ENCODE data around the gene PRKCH. TPM values are rescaled to one million over a fixed set of nuclear protein-coding genes. Genes with fewer than 3 reads are reported as not detected.

Gene PRKCH
- total and polyA plus RNA-seq, 2 donors from 2014 or later = 8.3 to 47.0 TPM

DNA sequence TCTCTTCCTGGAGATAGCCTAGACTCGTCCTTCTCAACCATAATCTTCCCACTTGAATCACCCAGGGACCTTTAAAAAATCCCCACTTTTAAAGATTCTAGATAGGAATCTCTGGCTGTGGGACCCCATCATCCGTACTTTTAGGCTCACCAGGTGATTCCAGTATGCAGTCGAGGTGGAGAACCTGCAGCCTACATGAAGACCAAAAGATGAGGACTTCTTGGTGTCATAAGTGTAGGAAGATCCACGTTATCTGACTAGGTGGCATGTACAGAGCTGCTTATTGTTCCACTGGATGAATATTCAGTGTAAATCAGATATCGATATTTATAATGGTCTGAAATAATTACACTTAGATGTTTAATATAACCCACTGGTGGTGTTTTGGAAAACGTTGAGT is 2.6 kb downstream of the PRKCH start:
- H3K27ac ChIP-seq (ENCODE audit: low read depth in 2 of 2, low read length in 2 of 2) = peak overlapping the region in 1 of 2 donors; percentile 2
- FAIRE-seq (no peak), DNase-seq (no peak)
- no peak overlapping the region for H3K9ac ChIP-seq (ENCODE audit: low read length in 3 of 3)
- H3K4me3 ChIP-seq (ENCODE audit: low read length in 3 of 3) = peak overlapping the region in 2 of 3 donors; percentile 20 to 44
- H3K9me3 ChIP-seq (ENCODE audit: control insufficient read depth in 2 of 3, insufficient read depth in 1 of 3, low read length in 3 of 3) = no peaks in the 10 kb centered on the region
- no peaks in the 10 kb centered on the region for H3K36me3 ChIP-seq (ENCODE audit: control insufficient read depth in 2 of 3, insufficient read depth in 3 of 3, low read length in 3 of 3)
- H3K4me1 ChIP-seq (ENCODE audit: control insufficient read depth in 2 of 3, insufficient read depth in 2 of 3, low read depth in 1 of 3, low read length in 3 of 3) = no peaks in the 10 kb centered on the region
- TF ChIP-seq, protein P1, sequence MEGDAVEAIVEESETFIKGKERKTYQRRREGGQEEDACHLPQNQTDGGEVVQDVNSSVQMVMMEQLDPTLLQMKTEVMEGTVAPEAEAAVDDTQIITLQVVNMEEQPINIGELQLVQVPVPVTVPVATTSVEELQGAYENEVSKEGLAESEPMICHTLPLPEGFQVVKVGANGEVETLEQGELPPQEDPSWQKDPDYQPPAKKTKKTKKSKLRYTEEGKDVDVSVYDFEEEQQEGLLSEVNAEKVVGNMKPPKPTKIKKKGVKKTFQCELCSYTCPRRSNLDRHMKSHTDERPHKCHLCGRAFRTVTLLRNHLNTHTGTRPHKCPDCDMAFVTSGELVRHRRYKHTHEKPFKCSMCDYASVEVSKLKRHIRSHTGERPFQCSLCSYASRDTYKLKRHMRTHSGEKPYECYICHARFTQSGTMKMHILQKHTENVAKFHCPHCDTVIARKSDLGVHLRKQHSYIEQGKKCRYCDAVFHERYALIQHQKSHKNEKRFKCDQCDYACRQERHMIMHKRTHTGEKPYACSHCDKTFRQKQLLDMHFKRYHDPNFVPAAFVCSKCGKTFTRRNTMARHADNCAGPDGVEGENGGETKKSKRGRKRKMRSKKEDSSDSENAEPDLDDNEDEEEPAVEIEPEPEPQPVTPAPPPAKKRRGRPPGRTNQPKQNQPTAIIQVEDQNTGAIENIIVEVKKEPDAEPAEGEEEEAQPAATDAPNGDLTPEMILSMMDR (IDR thresholded peaks at IDR 0.05; ENCODE audit: borderline replicate concordance, extremely low read depth, insufficient read depth) = no peak
- intact Hi-C loops (cut with DNase I) = no loop called here
- H3K27me3 ChIP-seq (ENCODE audit: control insufficient read depth, insufficient read depth, low read length) = peaks cover 8% of the 10 kb centered on the region

DNA sequence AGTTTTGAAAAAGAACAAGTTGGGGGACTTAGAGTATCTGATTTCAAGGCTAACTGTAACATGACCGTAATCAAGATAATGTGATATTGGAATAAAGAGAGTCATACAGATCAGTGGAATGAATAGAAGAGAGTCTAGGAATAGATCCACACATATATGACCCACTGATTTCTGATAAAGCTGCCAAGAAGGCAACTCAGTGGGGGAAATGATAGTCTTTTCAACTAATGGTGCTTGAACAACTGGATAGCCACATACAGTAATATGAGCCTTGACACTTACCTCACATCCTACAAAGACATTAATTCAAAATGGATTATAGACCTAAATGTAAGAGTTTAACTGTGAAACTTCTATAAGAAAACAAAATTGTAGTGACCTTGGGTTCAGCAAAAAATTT is 3.8 kb downstream of the PRKCH start:
- no peaks in the 10 kb centered on the region for H3K36me3 ChIP-seq (ENCODE audit: control insufficient read depth in 2 of 3, insufficient read depth in 3 of 3, low read length in 3 of 3)
- H3K4me1 ChIP-seq (ENCODE audit: control insufficient read depth in 2 of 3, insufficient read depth in 2 of 3, low read depth in 1 of 3, low read length in 3 of 3) = no peaks in the 10 kb centered on the region
- peaks cover 8% of the 10 kb centered on the region for H3K27me3 ChIP-seq (ENCODE audit: control insufficient read depth, insufficient read depth, low read length)
- H3K4me3 ChIP-seq (ENCODE audit: low read length in 3 of 3) = no peak overlapping the region
- no peak overlapping the region for H3K27ac ChIP-seq (ENCODE audit: low read depth in 2 of 2, low read length in 2 of 2)
- H3K9me3 ChIP-seq (ENCODE audit: control insufficient read depth in 2 of 3, insufficient read depth in 1 of 3, low read length in 3 of 3) = no peaks in the 10 kb centered on the region
- no peak overlapping the region for H3K9ac ChIP-seq (ENCODE audit: low read length in 3 of 3)
- intact Hi-C loops (cut with DNase I) = no loop called here
- DNase-seq (no peak), FAIRE-seq (no peak)
- TF ChIP-seq, protein P1 (IDR thresholded peaks at IDR 0.05; ENCODE audit: borderline replicate concordance, extremely low read depth, insufficient read depth) = no peak

- FAIRE-seq = no peak
- Histone ChIP-seq H3K4me3 (ENCODE audit: low read length in 3 of 3) (no peak overlapping the region), H3K9me3 (ENCODE audit: control insufficient read depth in 2 of 3, insufficient read depth in 1 of 3, low read length in 3 of 3) (no peaks in the 10 kb centered on the region), H3K27ac (ENCODE audit: low read depth in 2 of 2, low read length in 2 of 2) (peak overlapping the region in 1 of 2 donors; percentile 33), H3K9ac (ENCODE audit: low read length in 3 of 3) (no peak overlapping the region), H3K36me3 (ENCODE audit: control insufficient read depth in 2 of 3, insufficient read depth in 3 of 3, low read length in 3 of 3) (no peaks in the 10 kb centered on the region), H3K27me3 (ENCODE audit: control insufficient read depth, insufficient read depth, low read length) (peaks cover 8% of the 10 kb centered on the region), H3K4me1 (ENCODE audit: control insufficient read depth in 2 of 3, insufficient read depth in 2 of 3, low read depth in 1 of 3, low read length in 3 of 3) (no peaks in the 10 kb centered on the region)
- TF ChIP-seq, protein P1 (IDR thresholded peaks at IDR 0.05; ENCODE audit: borderline replicate concordance, extremely low read depth, insufficient read depth) = no peak
- no peak for DNase-seq
- intact Hi-C loops (cut with DNase I) = no loop called here
Observed at GRCh38 chr14:61326146-61326545, 4.8 kb downstream of the PRKCH start.

GRCh38 chr14:61326847-61327246 is 5.5 kb downstream of the PRKCH start:
- H3K4me1 ChIP-seq (ENCODE audit: control insufficient read depth in 2 of 3, insufficient read depth in 2 of 3, low read depth in 1 of 3, low read length in 3 of 3) = peaks cover 0 to under 1% (median 0%) of the 10 kb centered on the region in 3 donors
- DNase-seq = peak in 4 of 5 donors; percentile 19 to 87 (median 38)
- peaks cover 8% of the 10 kb centered on the region for H3K27me3 ChIP-seq (ENCODE audit: control insufficient read depth, insufficient read depth, low read length)
- no peak overlapping the region for H3K9ac ChIP-seq (ENCODE audit: low read length in 3 of 3)
- TF ChIP-seq, protein P1 (IDR thresholded peaks at IDR 0.05; ENCODE audit: borderline replicate concordance, extremely low read depth, insufficient read depth) = no peak
- H3K36me3 ChIP-seq (ENCODE audit: control insufficient read depth in 2 of 3, insufficient read depth in 3 of 3, low read length in 3 of 3) = no peaks in the 10 kb centered on the region
- intact Hi-C loops (cut with DNase I) = no loop called here
- no peaks in the 10 kb centered on the region for H3K9me3 ChIP-seq (ENCODE audit: control insufficient read depth in 2 of 3, insufficient read depth in 1 of 3, low read length in 3 of 3)
- no peak overlapping the region for H3K4me3 ChIP-seq (ENCODE audit: low read length in 3 of 3)
- no peak for FAIRE-seq
- H3K27ac ChIP-seq (ENCODE audit: low read depth in 2 of 2, low read length in 2 of 2) = peak overlapping the region in 1 of 2 donors; percentile 56

Measured in kidney (tissue), 14 donors.